Heart left ventricle (tissue), 13 donors: ENCODE data around the gene HADHB.

ENCODE experiments used
- POLR2A ChIP-seq, 2 donors: fragments of 450-650 bp; IDR thresholded peaks; one replicate each; pipeline ENCODE4 v1.6.1; 2017; ENCODE audit warnings: antibody characterized with exemption in 2 of 2, mild to moderate bottlenecking in 2 of 2, moderate library complexity in 2 of 2
- TF ChIP-seq, protein P1 (sequence below), 12 donors: fragments of 200-600 bp; sonication (generic) in 4 of 12; IDR thresholded peaks; one replicate each; pipeline versions ENCODE4 v1.5.0 to v1.8.0; 2018 to 2022; ENCODE audit warnings: antibody characterized with exemption in 12 of 12, mild to moderate bottlenecking in 5 of 12
- donor health status: ischemic (EF 13 %, LVEDD 7.1; RV severe dilation, severe dysfunction).
- donor health status: DM: no; HTN: yes; CAD: no.
- donor health status: DM: no; HTN: no; CAD: no.
- donor health status: ischemic (EF 25% LVEDD 6.9; RV normal size, moderate dysfunction).
- donor health status: ischemic (EF 25% LVEDD 5.7; RV mildly dilated, moderate dysfunction).
- donor health status: ischemic (EF 35%, LVEDD 5.7; RV mildly dilated, moderate dysfunction).
- donor health status: nonischemic (EF 11% LVEDD 7.7; RV severe dilation, severe dysfunction).
- donor health status: DM: yes; HTN: yes; CAD: no.
- donor health status: PGD.
- donor health status: ischemic (EF 29% LVEDD 5.4; RV normal size, mild dysfunction).
- donor health status: nonischemic (EF 23%, LVEDD 6.1; RV moderate dilation, normal function).

GRCh38 chr2:26336719-26337118, 92.0 kb downstream of the HADHB start:
- TF ChIP-seq, protein P1, sequence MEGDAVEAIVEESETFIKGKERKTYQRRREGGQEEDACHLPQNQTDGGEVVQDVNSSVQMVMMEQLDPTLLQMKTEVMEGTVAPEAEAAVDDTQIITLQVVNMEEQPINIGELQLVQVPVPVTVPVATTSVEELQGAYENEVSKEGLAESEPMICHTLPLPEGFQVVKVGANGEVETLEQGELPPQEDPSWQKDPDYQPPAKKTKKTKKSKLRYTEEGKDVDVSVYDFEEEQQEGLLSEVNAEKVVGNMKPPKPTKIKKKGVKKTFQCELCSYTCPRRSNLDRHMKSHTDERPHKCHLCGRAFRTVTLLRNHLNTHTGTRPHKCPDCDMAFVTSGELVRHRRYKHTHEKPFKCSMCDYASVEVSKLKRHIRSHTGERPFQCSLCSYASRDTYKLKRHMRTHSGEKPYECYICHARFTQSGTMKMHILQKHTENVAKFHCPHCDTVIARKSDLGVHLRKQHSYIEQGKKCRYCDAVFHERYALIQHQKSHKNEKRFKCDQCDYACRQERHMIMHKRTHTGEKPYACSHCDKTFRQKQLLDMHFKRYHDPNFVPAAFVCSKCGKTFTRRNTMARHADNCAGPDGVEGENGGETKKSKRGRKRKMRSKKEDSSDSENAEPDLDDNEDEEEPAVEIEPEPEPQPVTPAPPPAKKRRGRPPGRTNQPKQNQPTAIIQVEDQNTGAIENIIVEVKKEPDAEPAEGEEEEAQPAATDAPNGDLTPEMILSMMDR (IDR thresholded peaks at IDR 0.05), result no peak
- no peak for TF ChIP-seq POLR2A (IDR thresholded peaks at IDR 0.05)
